HCT116 (cell line): ENCODE results near the gene VEZF1. TPM values are rescaled to one million over a fixed set of nuclear protein-coding genes. Genes with fewer than 3 reads are reported as not detected.

ENCODE experiments used
- ATAC-seq: fragments of 200-7000 bp; cut with Tn5 transposase; 2 replicates; pipeline ENCODE4 v1.9.1; 2020; ENCODE audit warnings: mild to moderate bottlenecking, moderate library complexity
- BruUV-seq: library from RNA; stranded (reverse); fragments of 400-500 nt; replicated peaks from 2 replicates; lab custom pipeline; 2021; lab: Mats Ljungman, UMichigan
- CTCF ChIA-PET: fragments of 300-600 bp; sonication (Branson Sonifier 250); formaldehyde crosslinking; loops from one replicate; lab custom pipeline; 2021; ENCODE audit warnings: antibody characterized with exemption; lab: Charles Lee
- POLR2A ChIA-PET: fragments of 300-600, 350-600 bp; sonication (Branson Sonifier 250); formaldehyde crosslinking; loops from one replicate; lab custom pipeline; 2021; ENCODE audit warnings: antibody characterized with exemption; lab: Charles Lee
- RAD21 ChIA-PET, 2 experiments: fragments of 300-600 bp; sonication (Branson Sonifier 250); formaldehyde crosslinking; loops; one replicate each; lab custom pipeline; 2023; ENCODE audit warnings: low total read pairs in 2 of 2; ENCODE audit not compliant: uncharacterized antibody in 2 of 2, unreplicated experiment in 2 of 2, low non-redundant PET in 1 of 2; lab: Charles Lee
- DNase-seq: peaks from one replicate; pipeline ENCODE4 v3.0.0-alpha.2; 2010; ENCODE audit warnings: low read depth, low spot score
- H2AFZ ChIP-seq: fragments of 200-600 bp; shearing (Covaris generic), sonication (generic); 2 replicates; pipeline ENCODE4 v1.6.1; 2017; ENCODE audit warnings: low read depth, mixed run types, mixed read lengths, antibody characterized with exemption, low read length; ENCODE audit not compliant: poor library complexity, severe bottlenecking
- H3K27ac ChIP-seq: 2 replicates; pipeline ENCODE4 v1.5.1; 2012; ENCODE audit warnings: low read depth, low read length
- H3K27me3 ChIP-seq: fragments of 200-600 bp; sonication (generic); 2 replicates; pipeline ENCODE4 v1.6.1; 2016; ENCODE audit warnings: mixed run types, low read length, mixed read lengths; ENCODE audit not compliant: insufficient read depth
- H3K36me3 ChIP-seq, 2 experiments: fragments of 200-500 bp in 1 of 2; fragments of 200-600 bp in 1 of 2; sonication (Bioruptor generic) in 1 of 2; sonication (generic) in 1 of 2; 2 replicates each; pipeline versions ENCODE4 v1.5.1 to v1.6.1; 2014 to 2016; ENCODE audit warnings: low read length in 2 of 2, inconsistent platforms in 1 of 2, mixed read lengths in 1 of 2, mixed run types in 1 of 2; ENCODE audit not compliant: insufficient read depth in 2 of 2, control insufficient read depth in 1 of 2
- H3K4me1 ChIP-seq, 2 experiments: fragments of 200-600 bp in 1 of 2; sonication (generic) in 1 of 2; 2 replicates each; pipeline versions ENCODE4 v1.5.1 to v1.6.1; 2012 to 2017; ENCODE audit warnings: low read length in 2 of 2, inconsistent platforms in 1 of 2, mild to moderate bottlenecking in 1 of 2, mixed read lengths in 1 of 2, mixed run types in 1 of 2, moderate library complexity in 1 of 2; ENCODE audit not compliant: insufficient read depth in 2 of 2, control insufficient read depth in 1 of 2
- H3K4me2 ChIP-seq: fragments of 200-600 bp; sonication (generic); 2 replicates; pipeline ENCODE4 v1.6.1; 2017; ENCODE audit warnings: mixed run types, low read length, mixed read lengths
- H3K4me3 ChIP-seq, 2 experiments: fragments of 200-600 bp in 1 of 2; sonication (generic) in 1 of 2; replicated peaks in 1 of 2; 2 replicates each; pipeline ENCODE4 v1.5.1; 2011 to 2016; ENCODE audit warnings: low read length in 2 of 2, control low read depth in 1 of 2, low read depth in 1 of 2, mild to moderate bottlenecking in 1 of 2, mixed read lengths in 1 of 2, mixed run types in 1 of 2
- H3K79me2 ChIP-seq: fragments of 200-600 bp; sonication (generic); 2 replicates; pipeline ENCODE4 v1.6.1; 2017; ENCODE audit warnings: mild to moderate bottlenecking, mixed run types, low read length, moderate library complexity, mixed read lengths; ENCODE audit not compliant: insufficient read depth
- H3K9ac ChIP-seq: fragments of 200-600 bp; sonication (generic); 2 replicates; pipeline ENCODE4 v1.6.1; 2016; ENCODE audit warnings: low read length, mixed read lengths
- H3K9me2 ChIP-seq: fragments of 200-600 bp; sonication (generic), shearing (Covaris generic); 2 replicates; pipeline ENCODE4 v1.6.1; 2017; ENCODE audit warnings: mixed run types, mild to moderate bottlenecking, moderate library complexity; ENCODE audit not compliant: insufficient read depth
- H3K9me3 ChIP-seq, 2 experiments: fragments of 200-500 bp in 1 of 2; fragments of 200-600 bp in 1 of 2; sonication (Bioruptor generic) in 1 of 2; sonication (generic) in 1 of 2; 2 replicates each; pipeline ENCODE4 v1.6.1; 2014 to 2017; ENCODE audit warnings: low read length in 2 of 2, mixed read lengths in 2 of 2, inconsistent platforms in 1 of 2, low read depth in 1 of 2, mild to moderate bottlenecking in 1 of 2, mixed run types in 1 of 2, moderate library complexity in 1 of 2; ENCODE audit not compliant: control insufficient read depth in 1 of 2, insufficient read depth in 1 of 2
- H4K20me1 ChIP-seq: fragments of 200-600 bp; sonication (generic), shearing (Covaris generic); 2 replicates; pipeline ENCODE4 v1.6.1; 2017; ENCODE audit warnings: mixed run types, mild to moderate bottlenecking, moderate library complexity; ENCODE audit not compliant: insufficient read depth
- CTCF ChIP-seq, 3 experiments: fragments of 200-600 bp in 1 of 3; sonication (generic) in 1 of 3; IDR thresholded peaks in 2 of 3; conservative IDR thresholded peaks in 1 of 3; 2 replicates each; pipeline ENCODE4 v1.5.1; 2012 to 2017; ENCODE audit warnings: low read depth in 2 of 3, low read length in 2 of 3, antibody characterized with exemption in 1 of 3, borderline replicate concordance in 1 of 3, control low read depth in 1 of 3, mild to moderate bottlenecking in 1 of 3, mixed read lengths in 1 of 3, mixed run types in 1 of 3, moderate library complexity in 1 of 3; ENCODE audit not compliant: insufficient read depth in 1 of 3
- EGR1 ChIP-seq: IDR thresholded peaks from 2 replicates; pipeline ENCODE4 v1.6.1; 2012; ENCODE audit warnings: low read depth
- ELF1 ChIP-seq: IDR thresholded peaks from 2 replicates; pipeline ENCODE4 v1.6.1; 2012; ENCODE audit warnings: low read depth, borderline replicate concordance
- EZH2phosphoT487 ChIP-seq: fragments of 200-600 bp; IDR thresholded peaks from 2 replicates; pipeline ENCODE4 v1.6.1; 2018; ENCODE audit warnings: antibody characterized with exemption, borderline replicate concordance
- JUND ChIP-seq: IDR thresholded peaks from 2 replicates; pipeline ENCODE4 v1.6.1; 2012
- RAD21 ChIP-seq: IDR thresholded peaks from 2 replicates; pipeline ENCODE4 v1.6.1; 2012; ENCODE audit warnings: low read depth, mild to moderate bottlenecking
- YY1 ChIP-seq: IDR thresholded peaks from 2 replicates; pipeline ENCODE4 v1.6.1; 2011; ENCODE audit warnings: low read length, low read depth, moderate library complexity, mild to moderate bottlenecking; ENCODE audit not compliant: insufficient replicate concordance; ENCODE audit errors: extremely low read depth
- ZBTB33 ChIP-seq: IDR thresholded peaks from 2 replicates; pipeline ENCODE4 v1.6.1; 2011; ENCODE audit warnings: mild to moderate bottlenecking, low read length, moderate library complexity; ENCODE audit not compliant: insufficient replicate concordance; ENCODE audit errors: extremely low read depth
- intact Hi-C: fragments of 100-400 bp; cut with micrococcal nuclease; formaldehyde crosslinking; loops from 2 replicates; pipeline ENCODE4 v1.10.0; 2022
- total RNA-seq: library from RNA; stranded (reverse); gene quantifications from one replicate; pipeline ENCODE4 v1.2.1, GENCODE V29; 2021; ENCODE audit not compliant: unreplicated experiment

Gene VEZF1
- total RNA-seq, 1 experiment from 2014 or later, result 70.2 TPM

DNA sequence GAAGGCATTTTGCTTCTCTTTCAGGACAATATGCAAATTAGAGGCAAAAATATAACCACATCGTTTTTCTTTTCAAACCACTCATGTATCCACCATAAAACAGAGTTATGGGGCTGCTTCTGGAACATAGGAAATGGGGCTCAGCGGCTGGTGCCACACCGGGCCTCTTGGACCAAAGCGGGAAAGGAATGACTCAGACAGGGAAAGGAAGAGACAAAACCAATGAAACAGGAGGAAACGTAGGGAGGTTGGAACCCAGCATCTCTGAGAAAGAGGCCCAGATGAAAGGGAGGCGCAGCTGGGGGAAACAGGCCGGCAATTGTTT, 61.4 kb downstream of the VEZF1 start:
- RAD21 ChIA-PET, result interaction anchor here in 1 of 2 experiments (0.6 to 1.1 kb wide), 2 partner anchors 8 to 24 kb away, joined by 3 read pairs; no protein-coding TSS in a partner anchor
- Histone ChIP-seq H3K9ac (no peak overlapping the region), H4K20me1 (no peaks in the 10 kb centered on the region), H3K4me1 (peaks cover 37 to 74% of the 10 kb centered on the region in 2 experiments), H3K9me2 (no peaks in the 10 kb centered on the region), H3K27me3 (no peaks in the 10 kb centered on the region), H3K4me3 (no peak overlapping the region), H3K79me2 (peaks cover 90% of the 10 kb centered on the region), H3K4me2 (peak overlapping the region; percentile 40), H3K27ac (peak overlapping the region; percentile 47), H2AFZ (no peak overlapping the region), H3K9me3 (no peaks in the 10 kb centered on the region), H3K36me3 (no peaks in the 10 kb centered on the region; a peak in 1 of 4 replicates)
- no TSS peak for BruUV-seq
- no peak; the same call in 1 of the 2 replicates for ATAC-seq
- intact Hi-C loops, result no loop called here
- no peak for DNase-seq
- CTCF ChIA-PET, result interaction anchor here (1.2 kb wide), 2 partner anchors 28 to 186 kb away, joined by 3 to 5 read pairs; no protein-coding TSS in a partner anchor
- TF ChIP-seq EZH2phosphoT487 (no peak), YY1 (no peak), CTCF (IDR thresholded peaks at IDR 0.05 in 2 of 3, conservative IDR thresholded peaks at IDR 0.05 in 1 of 3; ENCODE audit: borderline replicate concordance in 1 of 3, insufficient read depth in 1 of 3, low read depth in 2 of 3, low read length in 2 of 3) (no peak), ZBTB33 (no peak), EGR1 (no peak), ELF1 (no peak), JUND (peak; percentile 12; the same call in 1 of the 2 replicates), RAD21 (no peak)
- POLR2A ChIA-PET, result interaction anchor here (1.1 to 1.3 kb wide), 3 partner anchors 22 to 66 kb away, joined by 3 to 4 read pairs (median 3); no protein-coding TSS in a partner anchor
